Measurements from ENCODE around the gene KRTAP10-10. TPM values are rescaled to one million over a fixed set of nuclear protein-coding genes. Genes with fewer than 3 reads are reported as not detected.

Gene KRTAP10-10
- total and polyA plus RNA-seq, 7 donors, result not detected

DNA sequence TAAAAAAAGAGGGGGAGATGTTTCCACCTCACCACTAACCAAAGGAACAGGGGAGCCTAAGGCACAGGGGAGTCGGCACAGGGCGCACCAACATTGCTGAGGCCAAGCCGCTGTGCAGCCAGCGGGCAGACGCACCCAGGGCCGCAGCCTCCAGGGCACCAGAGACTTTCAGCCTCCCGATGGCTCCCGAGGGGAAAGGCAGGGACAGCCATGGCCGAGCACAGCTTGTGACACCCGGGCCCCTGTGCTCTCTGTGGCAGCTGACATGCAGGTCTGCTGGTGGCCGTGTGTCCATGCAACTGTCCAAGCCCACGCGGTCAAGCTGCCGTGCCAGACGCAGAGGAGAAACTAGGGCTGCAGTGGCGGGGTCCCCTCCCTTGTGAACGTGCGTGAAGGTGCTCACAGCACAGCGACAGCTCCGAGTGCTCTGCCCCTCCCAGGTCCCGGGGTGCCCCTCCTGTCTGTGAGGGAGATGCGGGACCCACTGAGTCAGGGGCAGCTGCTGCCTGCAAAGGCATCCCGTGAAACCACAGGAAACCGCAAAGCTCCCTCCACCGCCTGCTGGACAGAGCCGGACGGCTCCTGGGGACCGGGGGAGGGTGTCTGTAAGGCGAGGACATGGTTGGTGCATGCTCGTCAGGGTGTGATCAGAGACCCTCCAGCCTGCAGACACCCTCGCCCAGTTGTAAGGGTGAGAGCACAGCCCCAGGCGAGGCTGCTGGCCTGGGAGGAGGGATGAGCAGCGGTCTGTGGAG lies 11.6 kb downstream of the KRTAP10-10 start:
- DNase-seq, result no peak
- H3K27me3 ChIP-seq (ENCODE audit: insufficient read depth in 3 of 3, low read length in 2 of 3), result peaks cover 0 to 43% (median 6%) of the 10 kb centered on the region in 3 donors
- TF ChIP-seq, protein P1, sequence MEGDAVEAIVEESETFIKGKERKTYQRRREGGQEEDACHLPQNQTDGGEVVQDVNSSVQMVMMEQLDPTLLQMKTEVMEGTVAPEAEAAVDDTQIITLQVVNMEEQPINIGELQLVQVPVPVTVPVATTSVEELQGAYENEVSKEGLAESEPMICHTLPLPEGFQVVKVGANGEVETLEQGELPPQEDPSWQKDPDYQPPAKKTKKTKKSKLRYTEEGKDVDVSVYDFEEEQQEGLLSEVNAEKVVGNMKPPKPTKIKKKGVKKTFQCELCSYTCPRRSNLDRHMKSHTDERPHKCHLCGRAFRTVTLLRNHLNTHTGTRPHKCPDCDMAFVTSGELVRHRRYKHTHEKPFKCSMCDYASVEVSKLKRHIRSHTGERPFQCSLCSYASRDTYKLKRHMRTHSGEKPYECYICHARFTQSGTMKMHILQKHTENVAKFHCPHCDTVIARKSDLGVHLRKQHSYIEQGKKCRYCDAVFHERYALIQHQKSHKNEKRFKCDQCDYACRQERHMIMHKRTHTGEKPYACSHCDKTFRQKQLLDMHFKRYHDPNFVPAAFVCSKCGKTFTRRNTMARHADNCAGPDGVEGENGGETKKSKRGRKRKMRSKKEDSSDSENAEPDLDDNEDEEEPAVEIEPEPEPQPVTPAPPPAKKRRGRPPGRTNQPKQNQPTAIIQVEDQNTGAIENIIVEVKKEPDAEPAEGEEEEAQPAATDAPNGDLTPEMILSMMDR (IDR thresholded peaks at IDR 0.05), result no peak
- H3K9me3 ChIP-seq, result peaks cover 3% of the 10 kb centered on the region
- H3K27ac ChIP-seq, result no peak overlapping the region
- H3K4me1 ChIP-seq, result no peaks in the 10 kb centered on the region
- WGBS, 3 donors, result 68 to 74% (median 71%) methylated on average over 33 of the region's 33 CpGs
- no peak overlapping the region for H3K4me3 ChIP-seq
- intact Hi-C loops (cut with DNase I), result no loop called here
- no peak for ATAC-seq
- no peaks in the 10 kb centered on the region for H3K36me3 ChIP-seq (ENCODE audit: insufficient read depth in 1 of 2, low read depth in 1 of 2)

DNA sequence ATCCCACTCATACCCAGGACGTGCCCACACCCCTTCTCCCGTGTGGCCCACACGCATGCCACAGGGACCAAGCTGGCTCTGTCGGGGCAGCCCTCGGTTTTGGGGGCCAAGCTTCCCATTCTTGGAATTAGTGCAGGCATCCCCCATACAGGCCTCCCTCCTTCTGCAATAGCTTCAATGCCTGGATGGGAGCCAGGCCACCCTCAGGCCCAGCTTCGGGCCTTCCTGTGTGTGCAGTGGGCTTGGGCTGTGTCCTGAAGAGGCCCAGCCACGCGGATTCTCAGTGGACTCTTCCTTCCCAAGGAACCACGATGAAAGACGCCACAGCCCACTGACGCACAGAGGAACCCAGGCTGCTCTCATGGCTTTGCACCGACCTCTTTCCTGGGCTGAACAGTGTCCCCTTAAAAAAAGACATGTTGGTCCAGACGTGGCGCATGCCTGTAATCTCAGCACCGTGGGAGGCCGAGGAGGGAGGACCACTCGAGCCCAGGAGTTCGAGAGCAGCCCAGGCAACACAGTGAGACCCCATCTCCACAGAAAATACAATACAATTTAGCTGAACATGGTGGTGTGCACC lies 12.5 kb downstream of the KRTAP10-10 start:
- Histone ChIP-seq H3K27me3 (ENCODE audit: insufficient read depth in 3 of 3, low read length in 2 of 3) (peaks cover 0 to 43% (median 4%) of the 10 kb centered on the region in 3 donors), H3K27ac (no peak overlapping the region), H3K4me1 (no peaks in the 10 kb centered on the region), H3K36me3 (ENCODE audit: insufficient read depth in 1 of 2, low read depth in 1 of 2) (no peaks in the 10 kb centered on the region), H3K9me3 (no peaks in the 10 kb centered on the region), H3K4me3 (no peak overlapping the region)
- 80 to 81% (median 81%) methylated on average over 18 of the region's 18 CpGs for WGBS, 3 donors
- no peak for ATAC-seq
- DNase-seq, result no peak
- intact Hi-C loops (cut with DNase I), result no loop called here
- TF ChIP-seq, protein P1 (IDR thresholded peaks at IDR 0.05), result no peak

DNA sequence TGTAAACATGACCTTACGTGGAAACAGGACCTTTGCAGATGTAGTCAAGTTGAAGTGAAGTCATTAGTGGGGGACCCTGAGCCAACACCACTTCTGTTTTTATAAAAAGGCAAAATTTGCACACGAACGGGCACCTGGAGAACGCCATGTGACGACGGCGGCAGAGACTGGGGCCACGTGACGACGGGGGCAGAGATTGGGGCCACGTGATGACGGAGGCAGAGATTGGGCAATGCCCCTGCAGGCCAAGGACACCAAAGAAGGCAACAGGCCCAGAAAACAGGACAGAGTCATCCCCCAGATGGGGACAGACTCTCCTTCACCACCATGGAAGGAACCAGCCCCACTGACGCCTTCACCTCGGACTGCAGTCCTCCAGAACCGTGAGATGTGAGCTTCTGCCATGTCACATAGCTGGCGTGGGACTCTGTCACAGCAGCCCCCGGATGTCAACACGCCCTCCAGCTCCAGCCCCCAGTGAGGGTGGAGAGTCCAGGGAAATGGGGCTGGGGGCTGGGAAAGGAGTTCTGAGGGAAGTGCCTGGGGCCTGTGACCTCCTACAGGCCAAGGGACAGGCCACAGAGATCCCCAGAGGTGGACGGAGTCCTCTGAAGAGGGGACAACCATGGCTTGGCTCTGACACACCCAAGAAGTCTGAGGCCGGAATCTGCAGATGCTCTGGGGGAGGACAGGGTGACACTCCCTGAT lies 13.3 kb downstream of the KRTAP10-10 start:
- Histone ChIP-seq H3K4me1 (no peaks in the 10 kb centered on the region), H3K9me3 (no peaks in the 10 kb centered on the region), H3K27me3 (ENCODE audit: insufficient read depth in 3 of 3, low read length in 2 of 3) (peaks cover 0 to 35% (median 4%) of the 10 kb centered on the region in 3 donors), H3K27ac (no peak overlapping the region), H3K4me3 (no peak overlapping the region), H3K36me3 (ENCODE audit: insufficient read depth in 1 of 2, low read depth in 1 of 2) (no peaks in the 10 kb centered on the region)
- TF ChIP-seq, protein P1 (IDR thresholded peaks at IDR 0.05), result no peak
- DNase-seq (no peak), ATAC-seq (no peak)
- intact Hi-C loops (cut with DNase I), result no loop called here
- 90 to 92% (median 91%) methylated on average over 20 of the region's 20 CpGs for WGBS, 3 donors

DNA sequence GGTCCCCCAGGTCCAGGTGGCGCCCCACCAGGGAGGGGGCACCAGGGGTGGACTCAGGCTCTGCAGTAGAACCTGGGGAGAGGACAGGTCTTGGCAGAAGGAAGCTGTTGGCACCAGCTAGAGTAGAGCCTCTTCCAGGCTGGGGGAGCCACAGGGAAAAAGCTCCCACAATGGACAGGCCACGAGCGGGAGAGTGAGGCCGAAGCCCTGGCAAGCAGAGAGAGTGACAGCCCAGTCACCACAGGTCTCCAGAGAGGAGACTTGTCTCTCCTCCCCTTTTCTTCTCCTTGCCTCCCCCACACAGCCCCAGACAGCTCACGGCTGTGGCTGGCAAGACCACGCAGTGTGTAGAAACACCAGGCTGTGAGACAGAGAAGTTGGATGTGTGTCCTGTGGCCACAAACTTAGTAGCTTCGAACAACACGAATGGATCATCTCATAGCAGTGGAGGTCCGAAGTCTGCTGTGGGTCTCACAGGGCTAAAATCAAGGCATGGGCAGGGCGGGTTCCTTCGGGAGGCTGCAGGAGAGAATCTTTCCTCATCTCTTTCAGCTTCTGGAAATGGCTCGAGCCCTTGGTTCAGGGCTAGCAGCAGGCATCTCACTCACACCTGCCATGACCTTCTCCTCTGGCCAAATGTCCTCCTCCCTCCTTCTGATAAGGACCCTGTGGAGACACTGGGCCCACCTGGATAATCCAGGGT lies 14.0 kb downstream of the KRTAP10-10 start:
- H3K4me3 ChIP-seq, result no peak overlapping the region
- peaks cover 0 to 36% (median 6%) of the 10 kb centered on the region in 3 donors for H3K27me3 ChIP-seq (ENCODE audit: insufficient read depth in 3 of 3, low read length in 2 of 3)
- H3K9me3 ChIP-seq, result no peaks in the 10 kb centered on the region
- intact Hi-C loops (cut with DNase I), result no loop called here
- ATAC-seq (no peak), DNase-seq (no peak)
- 82 to 93% (median 89%) methylated on average over 12 of the region's 12 CpGs for WGBS, 3 donors
- TF ChIP-seq, protein P1 (IDR thresholded peaks at IDR 0.05), result no peak
- no peaks in the 10 kb centered on the region for H3K36me3 ChIP-seq (ENCODE audit: insufficient read depth in 1 of 2, low read depth in 1 of 2)
- H3K4me1 ChIP-seq, result no peaks in the 10 kb centered on the region
- no peak overlapping the region for H3K27ac ChIP-seq
